ENCODE results near the gene SLITRK1.

SLITRK1 gene

GRCh38 chr13:83881917-83882605 lies at the start of gene SLITRK1:
Gene SLITRK1, minus strand, starts transcription at chr13:83882474. Its CDS starts 967 bp downstream, at chr13:83881507.
- peak; percentile 30 for DNase-seq (ENCODE audit: low read depth)

- DNase-seq (ENCODE audit: low read depth) = no peak
Observed at GRCh38 chr13:83929157-83929556, 46.9 kb upstream of the SLITRK1 start.

- no peak for DNase-seq (ENCODE audit: low read depth)
Observed at GRCh38 chr13:83919775-83920174, 37.5 kb upstream of the SLITRK1 start.

- DNase-seq (ENCODE audit: low read depth) = no peak
Observed at GRCh38 chr13:83914368-83914767, 32.1 kb upstream of the SLITRK1 start.

GRCh38 chr13:83907196-83907989 lies 25.1 kb upstream of the SLITRK1 start:
- no peak for DNase-seq (ENCODE audit: low read depth)

- DNase-seq (ENCODE audit: low read depth) = no peak
Observed at GRCh38 chr13:83906240-83906820, 24.1 kb upstream of the SLITRK1 start.

- no peak for DNase-seq (ENCODE audit: low read depth)
Observed at GRCh38 chr13:83905641-83906040, 23.4 kb upstream of the SLITRK1 start.

GRCh38 chr13:83895994-83896580 lies 13.8 kb upstream of the SLITRK1 start:
- DNase-seq (ENCODE audit: low read depth) = no peak

- DNase-seq (ENCODE audit: low read depth) = no peak
Observed at GRCh38 chr13:83890358-83890757, 8.1 kb upstream of the SLITRK1 start.

- no peak for DNase-seq (ENCODE audit: low read depth)
Observed at GRCh38 chr13:83884141-83884540, 1.9 kb upstream of the SLITRK1 start.

GRCh38 chr13:83883061-83883523 lies 818 bp upstream of the SLITRK1 start:
- DNase-seq (ENCODE audit: low read depth) = no peak

- DNase-seq (ENCODE audit: low read depth) = no peak
Observed at GRCh38 chr13:83882606-83882959, 309 bp upstream of the SLITRK1 start.

- DNase-seq (ENCODE audit: low read depth) = no peak
Observed at GRCh38 chr13:83881140-83881684, 1.1 kb downstream of the SLITRK1 start.

- DNase-seq (ENCODE audit: low read depth) = no peak
Observed at GRCh38 chr13:83880275-83881139, 1.8 kb downstream of the SLITRK1 start.

GRCh38 chr13:83879431-83880171 lies 2.7 kb downstream of the SLITRK1 start:
- DNase-seq (ENCODE audit: low read depth) = no peak

GRCh38 chr13:83878691-83879430 lies 3.4 kb downstream of the SLITRK1 start:
- DNase-seq (ENCODE audit: low read depth) = no peak

GRCh38 chr13:83877651-83878355 lies 4.5 kb downstream of the SLITRK1 start:
- DNase-seq (ENCODE audit: low read depth) = no peak

- DNase-seq (ENCODE audit: low read depth) = no peak
Observed at GRCh38 chr13:83876546-83876945, 5.7 kb downstream of the SLITRK1 start.

GRCh38 chr13:83867708-83868107 lies 14.6 kb downstream of the SLITRK1 start:
- DNase-seq (ENCODE audit: low read depth) = no peak

All from fibroblast of the conjunctiva (primary cell).